GM21515 (cell line): ENCODE measurements around the gene RNF26.
A peak's percentile ranks its signal among the peaks of the same experiment; 100 is the strongest.
"Not testable (repeated sequence)": the region's sequence is repeated elsewhere in the genome, so short reads cannot be mapped to it uniquely, and the experiment has no call there.

Experiments used
- ATAC-seq: cut with Tn5 transposase; IDR thresholded peaks from one replicate; pipeline ENCODE4 v1.9.1; 2021; ENCODE audit not compliant: unreplicated experiment

Gene RNF26

DNA sequence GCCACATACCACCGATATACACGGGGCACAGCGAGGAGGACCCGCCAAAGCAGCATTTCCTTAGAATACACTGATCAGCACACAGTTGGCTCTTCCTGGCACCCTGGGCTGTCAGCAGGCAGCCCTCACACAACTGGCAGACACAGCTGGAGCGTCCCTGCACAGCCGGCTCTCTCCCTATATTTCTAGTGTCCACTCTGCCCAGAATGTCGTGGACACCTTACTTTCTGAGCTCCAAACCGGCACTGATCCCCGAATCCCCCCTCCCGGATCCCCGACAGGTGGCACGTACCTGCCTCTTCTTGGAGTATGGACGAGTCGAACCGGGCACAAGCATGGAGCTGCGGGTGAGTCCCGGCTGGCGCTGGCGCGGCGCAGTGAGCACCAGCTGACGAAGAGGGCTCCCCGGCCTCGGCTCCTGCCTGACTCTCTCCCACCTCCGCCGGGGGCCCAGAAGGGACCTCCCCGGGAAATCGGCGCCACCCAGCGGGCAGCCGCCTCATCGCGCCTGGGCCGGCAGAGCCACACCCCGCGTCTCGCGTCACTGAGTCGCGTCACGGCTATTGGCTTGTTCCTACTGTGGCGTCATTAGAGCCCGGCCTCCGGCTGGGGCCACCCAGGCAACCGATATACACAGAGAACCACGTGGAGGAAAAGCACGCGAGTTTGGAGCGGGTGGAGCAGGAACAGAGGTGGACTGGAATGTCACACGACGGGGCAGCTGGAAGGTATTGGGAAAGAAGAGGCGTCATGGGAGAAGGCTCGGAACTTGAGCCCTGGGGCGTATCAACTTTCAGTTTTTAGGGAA lies 47.1 kb downstream of the RNF26 start, which contains the start of gene USP2:
TSS of gene USP2 (minus strand) at position 510 of the 808 bp plus-strand sequence. CDS start 8,210 bp downstream, outside the sequence.
- peak; percentile 98 for ATAC-seq

DNA sequence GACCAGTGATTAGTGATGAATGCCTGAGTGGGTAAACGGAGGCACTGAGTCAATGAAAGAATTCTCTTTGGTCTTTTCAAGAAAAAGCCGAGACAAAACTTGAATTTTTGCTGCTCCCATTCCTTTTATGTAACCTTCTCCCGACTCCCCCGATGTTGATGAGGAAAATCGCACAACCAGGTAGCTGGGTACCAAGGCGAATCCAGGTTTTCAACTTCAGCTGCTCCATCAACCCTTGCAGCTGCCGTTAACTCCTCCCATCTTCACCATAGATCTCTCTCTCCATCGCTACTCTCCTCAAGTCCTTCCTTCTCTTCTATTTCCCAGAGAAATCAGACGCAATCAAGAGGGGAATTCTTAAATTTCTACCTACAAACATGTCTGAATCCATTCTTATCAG lies 47.8 kb downstream of the RNF26 start:
- no peak for ATAC-seq

DNA sequence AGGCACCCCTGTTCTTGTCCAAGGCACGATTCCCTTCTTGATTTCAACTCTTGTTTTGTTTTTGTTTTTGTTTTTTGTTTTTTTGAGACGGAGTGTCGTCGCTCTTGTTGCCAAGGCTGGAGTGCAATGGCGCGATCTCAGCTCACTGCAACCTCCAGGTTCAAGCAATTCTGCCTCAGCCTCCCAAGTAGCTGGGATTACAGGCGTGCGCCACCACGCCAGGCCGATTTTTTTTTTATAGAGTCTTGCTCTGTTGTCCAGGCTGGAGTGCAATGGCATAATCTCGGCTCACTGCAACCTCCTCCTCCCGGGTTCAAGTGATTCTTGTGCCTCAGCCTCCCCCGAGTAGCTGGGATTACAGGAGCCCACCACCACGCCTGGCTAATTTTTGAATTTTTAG lies 48.2 kb downstream of the RNF26 start:
- ATAC-seq, result not testable (repeated sequence)

DNA sequence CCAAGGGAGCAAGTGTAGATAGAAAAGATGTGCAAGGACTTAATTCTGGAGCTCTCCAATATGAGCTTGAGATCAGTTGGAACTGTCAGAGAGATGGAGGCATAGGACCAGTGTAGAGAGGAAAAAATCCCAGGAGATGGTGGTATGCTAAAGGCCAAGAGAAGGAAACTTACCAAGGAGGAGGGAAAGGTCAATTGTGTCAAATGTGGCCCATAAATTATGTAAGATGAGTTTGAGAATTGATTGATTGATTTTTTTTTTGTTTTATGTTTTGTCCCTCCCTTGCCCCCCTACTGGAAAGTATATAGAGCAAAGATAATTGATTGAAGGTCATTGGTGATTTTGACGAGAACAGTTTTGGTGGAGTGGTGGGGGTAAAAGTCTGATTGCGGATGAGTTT lies 50.0 kb downstream of the RNF26 start:
- ATAC-seq, result no peak
